HepG2 (cell line): ENCODE data around the gene ST3GAL2. TPM values are rescaled to one million over a fixed set of nuclear protein-coding genes. Genes with fewer than 3 reads are reported as not detected.

Experiments used
- KAT8 ChIP-seq: IDR thresholded peaks from 2 replicates; pipeline ENCODE4 v1.6.1; 2016; ENCODE audit warnings: missing genetic modification reagents, missing compliant biosample characterization
- MAZ ChIP-seq, 2 experiments: sonication (generic) in 1 of 2; formaldehyde crosslinking in 1 of 2; IDR thresholded peaks; 2 replicates each; pipeline versions ENCODE4 v1.5.0 to v1.6.1; 2012 to 2020; ENCODE audit warnings: low read depth in 2 of 2, mild to moderate bottlenecking in 2 of 2, borderline replicate concordance in 1 of 2, improper control_type of control experiment in 1 of 2, low read length in 1 of 2, missing genetic modification reagents in 1 of 2, moderate library complexity in 1 of 2
- RAD51 ChIP-seq: fragments of 450-650 bp; IDR thresholded peaks from 2 replicates; pipeline ENCODE4 v1.6.1; 2016; ENCODE audit warnings: borderline replicate concordance
- SKIL ChIP-seq: sonication (generic); formaldehyde crosslinking; IDR thresholded peaks from 2 replicates; pipeline ENCODE4 v1.8.0; 2022; ENCODE audit warnings: missing genetic modification reagents, mild to moderate bottlenecking, moderate library complexity, borderline replicate concordance
- STAG1 ChIP-seq: sonication (generic); formaldehyde crosslinking; IDR thresholded peaks from 2 replicates; pipeline ENCODE4 v1.4.0; 2020; ENCODE audit warnings: missing genetic modification reagents
- THAP11 ChIP-seq: IDR thresholded peaks from 2 replicates; pipeline ENCODE4 v1.6.1; 2016; ENCODE audit warnings: missing biosample characterization, missing genetic modification reagents
- THAP8 ChIP-seq: sonication (generic); formaldehyde crosslinking; IDR thresholded peaks from 2 replicates; pipeline ENCODE4 v1.5.1; 2020; ENCODE audit warnings: missing genetic modification reagents, mild to moderate bottlenecking, borderline replicate concordance
- TRIM22 ChIP-seq: fragments of 450-650 bp; IDR thresholded peaks from 2 replicates; pipeline ENCODE4 v1.6.1; 2017
- ZNF280D ChIP-seq: sonication (generic); formaldehyde crosslinking; IDR thresholded peaks from 2 replicates; pipeline ENCODE4 v1.5.1; 2020; ENCODE audit warnings: mild to moderate bottlenecking, missing genetic modification reagents
- ZNF350 ChIP-seq: sonication (generic); formaldehyde crosslinking; IDR thresholded peaks from 2 replicates; pipeline ENCODE4 v1.4.0; 2020; ENCODE audit warnings: mild to moderate bottlenecking, low read depth, missing genetic modification reagents, borderline replicate concordance
- ZNF512B ChIP-seq: sonication (generic); formaldehyde crosslinking; IDR thresholded peaks from 2 replicates; pipeline ENCODE4 v1.5.1; 2020; ENCODE audit warnings: missing genetic modification reagents, mild to moderate bottlenecking, borderline replicate concordance
- ZNF564 ChIP-seq: sonication (generic); formaldehyde crosslinking; IDR thresholded peaks from 2 replicates; pipeline ENCODE4 v1.8.1; 2023; ENCODE audit warnings: mild to moderate bottlenecking, missing genetic modification reagents
- ZNF724P ChIP-seq: sonication (generic); formaldehyde crosslinking; IDR thresholded peaks from 2 replicates; pipeline ENCODE4 v1.8.0; 2022; ENCODE audit warnings: missing genetic modification reagents, borderline replicate concordance
- ZNF746 ChIP-seq: sonication (generic); formaldehyde crosslinking; IDR thresholded peaks from 2 replicates; pipeline ENCODE4 v1.8.0; 2022; ENCODE audit warnings: mild to moderate bottlenecking, missing genetic modification reagents
- ZNF776 ChIP-seq: sonication (generic); formaldehyde crosslinking; IDR thresholded peaks from 2 replicates; pipeline ENCODE4 v1.4.0; 2020; ENCODE audit warnings: mild to moderate bottlenecking, missing genetic modification reagents
- ZNF780A ChIP-seq: sonication (generic); formaldehyde crosslinking; IDR thresholded peaks from 2 replicates; pipeline ENCODE4 v1.8.0; 2022; ENCODE audit warnings: mild to moderate bottlenecking, missing genetic modification reagents, moderate library complexity
- polyA plus RNA-seq, 8 experiments: library from polyadenylated mRNA; depleted of rRNA in 3 of 8; stranded (reverse) in 7 of 8; unstranded in 1 of 8; fragments of >200 nt; fragmentation: Illumina TruSeq in 4 of 8; extraction: Trizol in 4 of 8; gene quantifications; 2 replicates each; pipeline versions ENCODE4 v1.2.1 to v1.2.3, GENCODE V29; 2011 to 2016; ENCODE audit warnings: low read depth in 4 of 8, missing spikeins in 1 of 8, mixed read lengths in 1 of 8; ENCODE audit not compliant: insufficient read depth in 1 of 8
- total RNA-seq, 5 experiments: library from RNA; depleted of rRNA; stranded (reverse); fragments of >200 nt; fragmentation: Illumina TruSeq; extraction: Trizol; gene quantifications; 2 replicates each; pipeline ENCODE4 v1.2.3, GENCODE V29; 2016; ENCODE audit warnings: low read depth in 1 of 5

ST3GAL2 gene
- total and polyA plus RNA-seq, 2 of the 13 experiments (the other 11 are each of a cell fraction or from before 2014, with no cell fraction given) = 16.3 to 24.9 TPM

- no peak for TF ChIP-seq ZNF512B
- TF ChIP-seq ZNF724P (CRISPR knock-in tag) = peak; percentile 89; the same call in 1 of the 2 replicates
- peak; percentile 26; the same call in 1 of the 2 replicates for TF ChIP-seq MAZ (IDR thresholded peaks at IDR 0.05; ENCODE audit: borderline replicate concordance, low read depth, low read length)
- TF ChIP-seq MAZ (CRISPR knock-in tag; IDR thresholded peaks at IDR 0.05; ENCODE audit: low read depth) = peak; percentile 70
- TF ChIP-seq ZNF350 (CRISPR knock-in tag) = peak; percentile 88; the same call in 1 of the 2 replicates
- TF ChIP-seq ZNF776 (CRISPR knock-in tag) = peak; percentile 90
- peak; percentile 49 for TF ChIP-seq STAG1 (CRISPR knock-in tag)
- peak; percentile 76 for TF ChIP-seq KAT8 (CRISPR knock-in tag)
- TF ChIP-seq SKIL (CRISPR knock-in tag) = no peak
- TF ChIP-seq RAD51 = no peak
- TF ChIP-seq ZNF746 (CRISPR knock-in tag) = no peak
- TF ChIP-seq ZNF280D (CRISPR knock-in tag) = 0 out of 2 replicates have a peak, but pooled peaks have one; percentile 56
- no peak for TF ChIP-seq TRIM22
- TF ChIP-seq ZNF564 (CRISPR knock-in tag) = 0 out of 2 replicates have a peak, but pooled peaks have one; percentile 54
- TF ChIP-seq THAP11 (CRISPR knock-in tag) = peak; percentile 99
- no peak for TF ChIP-seq ZNF780A
- TF ChIP-seq THAP8 (CRISPR knock-in tag) = no peak; the same call in 1 of the 2 replicates
Observed at GRCh38 chr16:70454222-70455034, 15.5 kb upstream of the ST3GAL2 start, which contains the start of gene FCSK (continued).
